ENCODE data around the gene TLR8.
A peak's percentile ranks its signal among the peaks of the same experiment; 100 is the strongest.

TLR8 gene

GRCh38 chrX:12891171-12891570 is 15.2 kb upstream of the TLR8 start:
- no peak overlapping the region for H3K27ac ChIP-seq (ENCODE audit: low read length)
- peak overlapping the region; percentile 50; the same call in 1 of the 2 replicates for H3K4me2 ChIP-seq (ENCODE audit: low read length)
- H3K79me2 ChIP-seq (ENCODE audit: low read length), result no peaks in the 10 kb centered on the region
- no peaks in the 10 kb centered on the region for H4K20me1 ChIP-seq (ENCODE audit: insufficient read depth, low read length)
- H3K9ac ChIP-seq (ENCODE audit: low read length), result no peak overlapping the region
- TF ChIP-seq CTCF (IDR thresholded peaks at IDR 0.05; ENCODE audit: low read depth, low read length) (no peak), EZH2phosphoT487 (IDR thresholded peaks at IDR 0.05; ENCODE audit: low read depth) (no peak)
- no peak overlapping the region for H3K4me3 ChIP-seq (ENCODE audit: low read length)
- H3K27me3 ChIP-seq (ENCODE audit: low read depth, low read length), result no peaks in the 10 kb centered on the region
- no peak overlapping the region for H2AFZ ChIP-seq (ENCODE audit: low read depth, low read length)
- H3K36me3 ChIP-seq (replicated peaks; ENCODE audit: low read depth, low read length), result no peaks in the 10 kb centered on the region
- peaks cover 18% of the 10 kb centered on the region for H3K4me1 ChIP-seq (ENCODE audit: low read length)
- H3K9me3 ChIP-seq (ENCODE audit: insufficient read depth, low read length), result no peaks in the 10 kb centered on the region

DNA sequence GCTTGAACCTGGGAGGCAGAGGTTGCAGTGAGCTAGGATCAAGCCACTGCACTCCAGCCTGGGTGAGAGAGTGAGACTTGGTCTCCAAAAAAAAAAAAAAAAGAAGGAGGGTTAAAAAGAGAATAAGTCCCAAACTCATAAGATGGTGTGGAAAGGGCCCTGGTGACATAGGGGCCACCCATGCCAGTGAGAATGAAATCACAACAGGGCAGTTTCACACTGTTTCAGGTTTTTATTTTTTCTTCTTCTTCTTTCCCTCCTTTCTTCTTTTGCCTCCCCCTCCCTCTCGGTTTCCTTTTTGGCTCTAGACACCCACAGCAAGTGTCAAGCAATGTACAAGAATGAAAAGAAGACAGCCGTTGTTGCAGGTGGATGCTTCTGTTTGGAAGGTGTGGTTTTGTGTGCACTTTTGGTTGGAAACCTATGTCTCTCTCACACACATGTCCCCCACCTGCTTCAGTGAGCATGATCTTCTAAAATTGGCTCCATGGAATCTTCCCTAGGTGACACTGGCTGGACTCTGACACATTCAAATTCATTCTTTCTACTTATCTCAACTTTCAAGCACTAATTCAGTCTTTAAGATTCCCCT is 14.4 kb upstream of the TLR8 start:
- Histone ChIP-seq H4K20me1 (ENCODE audit: insufficient read depth, low read length) (no peaks in the 10 kb centered on the region), H3K27ac (ENCODE audit: low read length) (no peak overlapping the region), H3K9me3 (ENCODE audit: insufficient read depth, low read length) (no peaks in the 10 kb centered on the region), H3K9ac (ENCODE audit: low read length) (no peak overlapping the region), H3K4me2 (ENCODE audit: low read length) (no peak overlapping the region), H3K36me3 (replicated peaks; ENCODE audit: low read depth, low read length) (no peaks in the 10 kb centered on the region), H3K4me3 (ENCODE audit: low read length) (no peak overlapping the region), H3K27me3 (ENCODE audit: low read depth, low read length) (no peaks in the 10 kb centered on the region), H3K79me2 (ENCODE audit: low read length) (no peaks in the 10 kb centered on the region), H2AFZ (ENCODE audit: low read depth, low read length) (no peak overlapping the region), H3K4me1 (ENCODE audit: low read length) (peaks cover 18% of the 10 kb centered on the region)
- TF ChIP-seq CTCF (IDR thresholded peaks at IDR 0.05; ENCODE audit: low read depth, low read length) (no peak), EZH2phosphoT487 (IDR thresholded peaks at IDR 0.05; ENCODE audit: low read depth) (no peak)

DNA sequence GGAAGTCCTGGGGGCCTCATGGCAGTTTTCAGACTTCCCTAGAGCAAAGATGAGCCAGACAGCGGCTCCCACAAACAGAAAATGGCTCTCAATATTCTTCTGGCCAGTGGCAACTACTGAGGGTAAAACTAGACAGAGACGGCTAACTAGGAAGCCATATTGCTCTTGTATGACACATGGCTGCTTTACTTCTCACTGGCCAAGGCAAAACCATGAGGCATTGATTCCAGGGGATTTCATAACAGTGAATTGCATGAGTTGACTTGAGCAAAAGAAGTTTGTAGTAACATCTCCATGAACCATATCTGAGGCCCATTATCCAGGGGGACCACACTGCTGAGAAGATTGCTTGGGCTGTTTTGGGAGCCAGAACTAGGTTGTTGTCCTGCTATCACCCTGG is 13.7 kb upstream of the TLR8 start:
- no peaks in the 10 kb centered on the region for H3K36me3 ChIP-seq (replicated peaks; ENCODE audit: low read depth, low read length)
- no peak overlapping the region for H3K9ac ChIP-seq (ENCODE audit: low read length)
- no peak overlapping the region for H3K4me2 ChIP-seq (ENCODE audit: low read length)
- H2AFZ ChIP-seq (ENCODE audit: low read depth, low read length), result no peak overlapping the region
- TF ChIP-seq EZH2phosphoT487 (IDR thresholded peaks at IDR 0.05; ENCODE audit: low read depth), result no peak
- TF ChIP-seq CTCF (IDR thresholded peaks at IDR 0.05; ENCODE audit: low read depth, low read length), result no peak
- H3K4me3 ChIP-seq (ENCODE audit: low read length), result no peak overlapping the region
- no peaks in the 10 kb centered on the region for H3K79me2 ChIP-seq (ENCODE audit: low read length)
- H4K20me1 ChIP-seq (ENCODE audit: insufficient read depth, low read length), result no peaks in the 10 kb centered on the region
- H3K4me1 ChIP-seq (ENCODE audit: low read length), result peaks cover 18% of the 10 kb centered on the region
- no peaks in the 10 kb centered on the region for H3K27me3 ChIP-seq (ENCODE audit: low read depth, low read length)
- H3K27ac ChIP-seq (ENCODE audit: low read length), result no peak overlapping the region
- no peaks in the 10 kb centered on the region for H3K9me3 ChIP-seq (ENCODE audit: insufficient read depth, low read length)

DNA sequence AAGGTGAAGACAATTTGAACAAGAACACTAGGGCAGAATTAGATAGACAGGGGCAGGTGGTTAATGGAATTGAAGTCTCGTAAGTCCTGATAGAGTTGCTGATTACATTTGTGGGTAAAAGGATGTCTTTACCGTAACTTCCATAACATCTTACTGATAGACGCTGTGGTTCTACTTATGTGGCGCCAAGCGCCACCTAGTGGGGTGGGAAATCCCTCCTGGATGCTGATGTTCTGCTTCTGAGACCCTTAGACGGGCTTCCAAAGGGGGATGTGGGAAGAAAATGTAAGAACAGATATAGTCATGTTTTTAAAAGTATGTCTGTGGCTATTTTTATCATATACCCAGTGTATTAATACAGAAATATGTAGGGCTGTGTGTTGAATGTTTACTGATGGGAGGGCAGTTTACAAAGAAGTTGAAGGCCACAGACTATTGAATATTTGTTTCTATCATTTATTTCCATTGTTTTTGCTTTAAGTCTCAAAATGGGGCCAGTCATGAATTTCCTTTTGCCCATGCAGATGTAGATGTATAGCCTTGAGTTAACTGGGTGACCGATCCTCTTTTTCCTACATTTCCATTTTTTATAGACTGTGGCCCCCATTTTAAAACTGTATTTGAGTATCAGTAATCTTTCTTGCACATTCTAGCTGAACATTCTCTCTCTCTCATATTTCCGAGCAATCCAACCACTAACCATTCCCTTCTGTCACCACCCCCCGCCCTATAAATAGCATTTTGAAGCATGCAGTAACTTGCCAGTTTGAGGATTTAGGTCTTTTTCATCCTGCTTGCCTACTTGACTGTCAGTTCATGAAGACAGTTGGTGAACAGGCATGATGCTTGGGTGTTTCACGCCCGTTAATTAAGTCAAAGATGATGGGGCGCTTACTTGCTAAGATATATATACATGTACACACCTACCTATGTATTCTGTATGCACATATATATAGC is 12.1 kb upstream of the TLR8 start:
- Histone ChIP-seq H3K27me3 (ENCODE audit: low read depth, low read length) (no peaks in the 10 kb centered on the region), H3K36me3 (replicated peaks; ENCODE audit: low read depth, low read length) (no peaks in the 10 kb centered on the region), H4K20me1 (ENCODE audit: insufficient read depth, low read length) (no peaks in the 10 kb centered on the region), H3K27ac (ENCODE audit: low read length) (no peak overlapping the region), H3K9me3 (ENCODE audit: insufficient read depth, low read length) (no peaks in the 10 kb centered on the region), H3K4me2 (ENCODE audit: low read length) (peak overlapping the region; percentile 48), H3K4me1 (ENCODE audit: low read length) (peaks cover 18% of the 10 kb centered on the region), H3K79me2 (ENCODE audit: low read length) (no peaks in the 10 kb centered on the region), H2AFZ (ENCODE audit: low read depth, low read length) (no peak overlapping the region), H3K9ac (ENCODE audit: low read length) (no peak overlapping the region), H3K4me3 (ENCODE audit: low read length) (0 out of 2 replicates have a peak overlapping the region, but pooled peaks have one; percentile 16)
- TF ChIP-seq CTCF (IDR thresholded peaks at IDR 0.05; ENCODE audit: low read depth, low read length) (peak; percentile 87), EZH2phosphoT487 (IDR thresholded peaks at IDR 0.05; ENCODE audit: low read depth) (no peak)

Data from OCI-LY3 (cell line).